ENCODE results near the gene ATP6V1F.
"Not testable (repeated sequence)": the region's sequence is repeated elsewhere in the genome, so short reads cannot be mapped to it uniquely, and the experiment has no call there.

Gene ATP6V1F

DNA sequence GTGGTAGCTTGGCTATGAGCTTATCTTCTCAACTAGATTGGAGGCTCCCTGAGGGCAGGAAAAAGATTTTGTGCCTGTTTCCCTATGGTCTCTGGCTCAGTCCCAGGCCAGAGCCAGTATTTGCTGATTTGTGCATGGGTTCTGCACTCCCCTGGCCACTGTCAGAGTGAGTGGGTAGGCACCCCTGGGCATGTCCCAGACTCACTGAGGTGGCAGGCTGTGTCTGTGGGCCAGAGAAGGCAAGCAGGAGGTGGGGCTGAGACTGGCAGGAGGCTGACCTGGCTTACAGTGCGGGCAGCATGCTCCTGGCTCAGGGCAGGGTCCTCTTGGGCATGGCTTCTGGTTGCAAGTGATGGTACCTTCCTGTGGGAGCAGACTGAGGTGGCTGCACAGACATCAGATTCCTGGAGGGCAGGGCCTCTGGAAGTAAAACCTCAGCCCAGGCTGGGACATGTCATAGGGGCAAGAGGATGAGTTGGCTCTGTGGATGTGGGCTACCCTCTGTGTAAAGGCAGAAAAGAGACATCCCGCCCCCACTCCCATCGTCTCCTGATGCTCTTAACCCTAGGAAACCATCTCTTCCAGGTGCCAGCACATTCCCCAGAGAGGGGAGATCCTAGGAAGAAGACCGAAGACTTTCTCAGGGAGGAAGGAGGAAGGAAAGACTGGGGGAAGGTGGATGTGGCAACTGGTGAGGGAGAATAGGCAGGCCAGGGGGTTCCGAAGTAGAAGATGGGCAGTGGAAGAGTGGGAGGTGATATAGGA is 43.5 kb downstream of the ATP6V1F start:
- H3K27ac ChIP-seq (ENCODE audit: low read length), result no peak overlapping the region
- no peaks in the 10 kb centered on the region for H3K36me3 ChIP-seq (ENCODE audit: insufficient read depth, low read depth, low read length)
- H3K4me3 ChIP-seq (ENCODE audit: low read length), result no peak overlapping the region
- no peak overlapping the region for H3K9ac ChIP-seq (ENCODE audit: low read depth, low read length)
- peaks cover 25% of the 10 kb centered on the region for H3K27me3 ChIP-seq (ENCODE audit: insufficient read depth, low read length)
- no peaks in the 10 kb centered on the region for H3K9me3 ChIP-seq (ENCODE audit: insufficient read depth, low read depth, low read length)
- H3K4me1 ChIP-seq (ENCODE audit: insufficient read depth, low read length), result peaks cover 5% of the 10 kb centered on the region; the same call in 1 of the 2 replicates

DNA sequence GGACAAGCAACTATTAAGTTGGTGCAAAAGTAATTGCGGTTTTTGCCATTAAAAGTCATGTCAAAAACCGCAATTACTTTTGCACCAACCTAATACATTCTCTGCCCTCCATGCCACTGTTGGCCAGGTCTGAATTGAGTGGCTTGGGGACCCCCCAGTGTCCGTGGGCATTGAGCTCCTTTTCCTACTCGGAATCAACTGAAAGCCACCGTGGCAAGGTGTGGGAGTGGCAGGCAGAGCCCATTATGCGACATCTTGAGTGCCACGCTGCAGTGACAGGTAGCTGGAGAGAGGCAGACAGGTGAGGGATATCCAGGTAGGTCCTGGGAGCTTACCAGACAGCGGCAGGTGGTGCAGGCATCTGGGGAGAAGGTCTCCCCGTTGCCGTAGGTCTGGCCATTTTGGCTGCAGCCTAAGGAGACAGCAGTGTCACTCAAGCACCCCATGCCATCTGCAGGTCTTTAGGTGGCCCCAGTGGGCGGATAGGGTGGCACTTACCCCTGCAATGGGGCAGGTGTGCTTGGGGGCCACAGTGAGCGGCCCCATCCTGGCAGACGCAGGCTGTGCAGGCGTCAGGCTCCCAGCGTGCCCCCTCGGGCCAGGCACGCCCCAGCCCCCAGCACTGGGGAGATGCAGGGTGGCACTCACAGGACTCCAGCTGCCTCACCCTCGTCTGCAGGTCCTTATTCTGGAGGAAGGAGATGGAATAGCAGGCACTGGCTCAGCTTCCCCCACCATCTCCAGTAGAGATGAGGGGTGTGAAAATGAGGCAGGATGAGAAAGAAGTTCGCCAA is 44.3 kb downstream of the ATP6V1F start:
- Histone ChIP-seq H3K9ac (ENCODE audit: low read depth, low read length) (no peak overlapping the region), H3K4me3 (ENCODE audit: low read length) (no peak overlapping the region), H3K27ac (ENCODE audit: low read length) (no peak overlapping the region), H3K9me3 (ENCODE audit: insufficient read depth, low read depth, low read length) (no peaks in the 10 kb centered on the region), H3K36me3 (ENCODE audit: insufficient read depth, low read depth, low read length) (no peaks in the 10 kb centered on the region), H3K4me1 (ENCODE audit: insufficient read depth, low read length) (peaks cover 7% of the 10 kb centered on the region; the same call in 1 of the 2 replicates), H3K27me3 (ENCODE audit: insufficient read depth, low read length) (peaks cover 25% of the 10 kb centered on the region)

DNA sequence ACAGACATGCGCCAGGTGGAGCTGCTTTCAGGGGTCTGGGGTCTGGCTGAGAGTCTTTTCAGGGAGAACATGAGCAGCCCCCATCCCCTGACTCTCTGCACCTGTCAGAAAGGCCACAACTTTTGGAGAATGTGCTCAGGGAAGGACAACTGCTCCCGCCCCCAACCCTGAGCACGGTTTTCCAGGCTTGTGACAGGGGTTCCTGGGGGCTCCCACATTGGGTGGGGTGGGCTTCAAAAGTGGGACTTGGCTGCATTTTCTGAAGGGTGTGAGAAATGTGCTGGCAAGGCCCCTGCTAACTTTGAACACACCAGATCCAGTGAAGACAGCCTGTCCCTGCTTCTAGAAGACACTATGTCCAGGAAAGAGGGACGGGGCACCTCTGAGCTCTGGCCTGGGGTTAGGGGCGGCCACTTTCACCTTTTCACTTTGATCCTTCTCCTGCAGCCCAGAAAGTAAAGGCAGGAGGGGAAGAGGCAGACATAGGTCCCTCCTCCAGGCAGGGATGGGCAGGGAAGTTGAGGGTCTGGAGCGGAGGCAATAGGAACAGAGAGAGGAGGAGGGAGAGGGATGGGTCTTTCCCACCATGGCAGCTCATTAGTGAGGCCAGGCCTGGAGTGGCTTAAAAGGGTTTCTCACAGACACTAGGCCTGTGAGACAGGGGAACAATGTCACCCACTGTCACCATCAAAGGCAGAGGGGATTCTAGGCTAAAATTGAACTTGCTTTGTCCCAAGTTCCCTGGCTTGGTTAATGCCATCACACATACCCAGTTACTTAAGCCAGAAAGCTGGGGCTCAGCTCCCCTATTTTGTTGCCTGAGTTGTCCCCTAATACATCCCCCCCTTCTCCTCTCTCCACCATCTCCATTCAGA is 46.3 kb downstream of the ATP6V1F start:
- Histone ChIP-seq H3K9ac (ENCODE audit: low read depth, low read length) (no peak overlapping the region; the same call in 1 of the 2 replicates), H3K4me3 (ENCODE audit: low read length) (peak overlapping the region; percentile 76), H3K9me3 (ENCODE audit: insufficient read depth, low read depth, low read length) (no peaks in the 10 kb centered on the region), H3K27me3 (ENCODE audit: insufficient read depth, low read length) (peaks cover 25% of the 10 kb centered on the region), H3K36me3 (ENCODE audit: insufficient read depth, low read depth, low read length) (no peaks in the 10 kb centered on the region), H3K4me1 (ENCODE audit: insufficient read depth, low read length) (peaks cover 7% of the 10 kb centered on the region; the same call in 1 of the 2 replicates), H3K27ac (ENCODE audit: low read length) (no peak overlapping the region)

DNA sequence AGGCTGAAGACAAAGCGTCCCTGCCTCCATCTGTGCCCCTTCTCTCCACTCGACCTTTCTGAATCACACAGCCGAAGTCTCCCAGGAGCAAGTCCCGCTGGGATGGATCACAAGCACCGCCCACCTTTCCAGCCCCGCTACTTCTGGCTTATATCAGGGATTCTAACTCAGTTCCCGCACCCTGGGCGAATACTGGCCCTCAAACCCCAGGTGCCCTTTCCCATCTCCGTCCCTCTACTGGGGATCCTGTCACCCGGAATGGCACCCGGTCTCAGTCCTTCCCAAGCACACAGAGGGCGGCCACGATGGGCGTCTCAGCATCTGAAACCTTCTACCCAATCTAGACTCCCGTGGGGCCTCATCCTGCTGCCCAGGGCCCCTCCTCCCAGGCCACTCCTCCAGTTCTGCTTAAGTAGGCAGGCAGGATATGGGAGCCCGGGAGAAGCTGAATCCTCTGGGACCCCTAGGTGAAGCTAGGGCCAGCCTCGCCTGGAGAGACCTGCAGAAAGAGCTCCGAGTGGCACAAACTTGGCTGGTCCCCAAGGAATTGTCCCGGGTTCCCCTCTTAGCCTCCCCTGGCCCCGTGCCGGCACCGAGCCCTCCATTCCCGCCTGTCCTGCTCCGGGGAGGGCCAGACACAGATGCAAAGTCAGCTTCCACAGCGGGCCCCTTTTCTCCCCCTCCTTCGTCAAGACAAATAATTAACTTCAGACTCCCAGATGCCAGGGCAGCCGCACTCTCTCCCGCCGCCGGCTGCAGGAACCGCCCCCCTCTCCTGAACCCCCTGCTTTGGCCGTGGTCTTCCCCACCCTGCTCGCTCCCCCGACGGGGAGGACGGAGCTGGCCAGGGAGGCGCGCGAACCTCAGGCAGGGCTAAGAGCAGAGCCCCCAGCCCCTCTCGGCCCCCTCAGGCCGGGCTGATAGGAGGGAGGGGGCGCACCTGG is 47.2 kb downstream of the ATP6V1F start:
- Histone ChIP-seq H3K9me3 (ENCODE audit: insufficient read depth, low read depth, low read length) (no peaks in the 10 kb centered on the region), H3K27me3 (ENCODE audit: insufficient read depth, low read length) (peaks cover 29% of the 10 kb centered on the region), H3K9ac (ENCODE audit: low read depth, low read length) (peak overlapping the region; percentile 46; the same call in 1 of the 2 replicates), H3K27ac (ENCODE audit: low read length) (no peak overlapping the region), H3K36me3 (ENCODE audit: insufficient read depth, low read depth, low read length) (no peaks in the 10 kb centered on the region), H3K4me3 (ENCODE audit: low read length) (peak overlapping the region; percentile 76), H3K4me1 (ENCODE audit: insufficient read depth, low read length) (peaks cover 7% of the 10 kb centered on the region; the same call in 1 of the 2 replicates)

DNA sequence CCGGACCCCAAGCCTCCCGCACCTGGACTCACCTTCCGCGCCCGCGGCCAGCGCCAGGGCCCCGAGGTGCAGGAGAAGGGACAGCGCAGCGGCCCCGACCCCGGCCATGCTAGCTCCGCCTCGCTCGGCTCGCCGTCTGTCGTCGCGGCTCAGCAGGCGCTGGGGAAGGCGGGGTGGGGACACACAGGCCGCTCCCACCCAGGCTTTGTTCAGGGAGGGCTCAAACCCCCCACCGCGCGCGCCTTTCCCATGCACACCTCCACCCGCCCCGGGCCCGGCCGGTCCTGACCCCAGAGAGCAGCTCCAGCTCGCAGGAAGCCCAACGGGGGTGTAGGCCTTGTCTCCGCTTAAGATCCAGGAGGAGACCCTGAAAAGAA is 47.9 kb downstream of the ATP6V1F start, which contains the start of gene KCP:
KCP (minus strand) TSS at position 141 of the 377 bp plus-strand sequence; CDS start at position 108, 33 bp downstream.
- H3K36me3 ChIP-seq (ENCODE audit: insufficient read depth, low read depth, low read length), result no peaks in the 10 kb centered on the region
- H3K9me3 ChIP-seq (ENCODE audit: insufficient read depth, low read depth, low read length), result no peaks in the 10 kb centered on the region
- H3K27me3 ChIP-seq (ENCODE audit: insufficient read depth, low read length), result peaks cover 29% of the 10 kb centered on the region
- H3K4me3 ChIP-seq (ENCODE audit: low read length), result peak within 1 kb of the TSS; percentile 76
- H3K4me1 ChIP-seq (ENCODE audit: insufficient read depth, low read length), result peaks cover 7% of the 10 kb centered on the region; the same call in 1 of the 2 replicates
- peak within 1 kb of the TSS; percentile 46; the same call in 1 of the 2 replicates for H3K9ac ChIP-seq (ENCODE audit: low read depth, low read length)
- no peak within 1 kb of the TSS for H3K27ac ChIP-seq (ENCODE audit: low read length)

DNA sequence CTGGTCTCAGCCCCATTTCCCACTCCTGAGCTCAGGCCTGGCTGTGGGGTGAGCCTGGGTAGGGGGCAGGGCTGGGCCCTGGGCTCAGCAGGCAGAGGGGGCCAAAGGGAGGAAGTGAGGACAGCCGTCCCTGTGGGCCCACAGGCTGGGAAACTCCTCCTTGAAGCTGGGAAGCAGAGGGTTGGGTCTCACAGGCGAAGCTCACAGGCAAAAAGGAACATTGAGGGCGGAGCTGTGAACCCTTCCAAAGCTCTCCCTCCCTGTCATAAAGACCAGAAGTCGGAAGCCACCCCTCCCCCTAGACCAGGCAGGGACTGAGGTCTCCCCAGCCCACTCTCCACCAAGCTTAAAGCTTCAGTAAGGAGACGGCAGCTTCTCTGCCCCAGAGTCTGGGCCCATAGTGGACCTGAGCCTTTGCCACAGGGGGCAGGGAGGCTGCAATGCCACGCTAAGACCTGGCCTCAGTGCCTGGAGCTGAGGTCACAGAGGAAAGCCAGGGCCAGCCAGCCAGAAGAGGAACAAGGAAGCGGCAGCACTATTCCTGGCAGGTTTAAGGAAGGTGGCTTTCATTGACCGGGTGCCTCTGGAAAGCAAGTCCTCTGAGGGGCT is 48.9 kb downstream of the ATP6V1F start:
- no peaks in the 10 kb centered on the region for H3K9me3 ChIP-seq (ENCODE audit: insufficient read depth, low read depth, low read length)
- no peaks in the 10 kb centered on the region for H3K36me3 ChIP-seq (ENCODE audit: insufficient read depth, low read depth, low read length)
- H3K9ac ChIP-seq (ENCODE audit: low read depth, low read length), result peak overlapping the region; percentile 26; the same call in 1 of the 2 replicates
- no peak overlapping the region for H3K27ac ChIP-seq (ENCODE audit: low read length)
- peaks cover 29% of the 10 kb centered on the region for H3K27me3 ChIP-seq (ENCODE audit: insufficient read depth, low read length)
- peaks cover 7% of the 10 kb centered on the region; the same call in 1 of the 2 replicates for H3K4me1 ChIP-seq (ENCODE audit: insufficient read depth, low read length)
- no peak overlapping the region; the same call in 1 of the 2 replicates for H3K4me3 ChIP-seq (ENCODE audit: low read length)

DNA sequence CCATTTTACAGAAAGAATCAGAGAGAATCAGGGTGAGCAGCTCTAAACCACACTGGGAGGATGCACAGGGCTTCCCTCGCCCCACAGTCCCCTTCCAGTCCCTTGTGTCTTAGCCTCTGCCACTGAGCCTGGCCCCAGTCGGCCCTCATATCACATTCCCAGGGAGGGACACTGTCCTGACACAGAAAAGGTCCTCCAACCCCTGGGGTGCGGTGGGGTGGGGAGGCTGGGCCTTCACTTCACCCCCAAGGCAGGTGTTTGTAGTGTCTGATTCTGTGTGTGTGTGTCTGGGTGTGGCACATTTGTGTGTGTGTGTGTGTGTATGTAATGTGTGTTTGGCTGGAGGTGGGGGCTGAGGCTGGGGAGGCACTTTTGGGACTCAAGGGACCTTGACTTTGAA is 49.6 kb downstream of the ATP6V1F start:
- Histone ChIP-seq H3K27ac (ENCODE audit: low read length) (no peak overlapping the region), H3K4me1 (ENCODE audit: insufficient read depth, low read length) (peaks cover 7% of the 10 kb centered on the region; the same call in 1 of the 2 replicates), H3K27me3 (ENCODE audit: insufficient read depth, low read length) (peaks cover 29% of the 10 kb centered on the region), H3K4me3 (ENCODE audit: low read length) (no peak overlapping the region), H3K9me3 (ENCODE audit: insufficient read depth, low read depth, low read length) (no peaks in the 10 kb centered on the region), H3K9ac (ENCODE audit: low read depth, low read length) (no peak overlapping the region), H3K36me3 (ENCODE audit: insufficient read depth, low read depth, low read length) (no peaks in the 10 kb centered on the region)

DNA sequence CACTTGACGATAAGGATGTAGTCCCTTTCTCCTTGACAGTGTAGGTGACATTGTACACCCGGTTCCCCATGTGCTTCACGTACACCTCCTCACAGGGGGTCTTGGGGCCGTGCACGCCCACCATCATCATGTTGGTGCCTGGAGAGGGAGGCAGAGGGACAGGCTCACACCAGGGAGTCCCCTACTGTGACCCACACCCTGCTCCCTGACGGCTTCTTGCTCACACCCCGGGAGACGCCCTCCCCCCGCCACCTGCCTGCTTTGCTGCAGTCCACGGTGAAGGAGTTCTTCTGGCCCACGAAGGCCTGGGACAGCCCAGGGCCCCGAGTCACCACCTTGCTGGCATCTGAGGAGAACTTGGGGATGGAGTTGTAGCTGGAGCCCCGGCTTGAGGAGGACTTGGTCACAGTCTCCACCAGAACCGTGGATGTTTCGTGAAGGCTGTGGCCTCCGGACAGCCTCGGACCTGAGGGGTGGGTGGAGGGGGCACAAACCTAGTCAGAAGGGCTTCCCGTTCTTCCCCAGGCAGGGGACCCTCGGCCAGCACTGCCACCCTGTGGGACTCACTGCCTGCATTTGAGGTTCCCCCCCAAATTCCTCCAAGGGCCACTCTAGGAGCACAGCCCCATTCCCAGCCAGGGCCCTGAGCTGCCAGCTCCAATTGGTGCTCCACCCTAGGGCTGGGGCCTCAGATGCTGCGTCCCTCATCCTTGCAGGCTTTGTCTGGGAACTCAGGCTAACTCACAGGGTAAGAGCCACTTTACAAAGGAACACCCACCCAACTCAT is 50.2 kb downstream of the ATP6V1F start:
- not testable (repeated sequence) for H3K4me1 ChIP-seq (ENCODE audit: insufficient read depth, low read length); H3K9ac ChIP-seq (ENCODE audit: low read depth, low read length); H3K36me3 ChIP-seq (ENCODE audit: insufficient read depth, low read depth, low read length); H3K9me3 ChIP-seq (ENCODE audit: insufficient read depth, low read depth, low read length); H3K27ac ChIP-seq (ENCODE audit: low read length); H3K4me3 ChIP-seq (ENCODE audit: low read length)
- peaks cover 29% of the 10 kb centered on the region for H3K27me3 ChIP-seq (ENCODE audit: insufficient read depth, low read length)

DNA sequence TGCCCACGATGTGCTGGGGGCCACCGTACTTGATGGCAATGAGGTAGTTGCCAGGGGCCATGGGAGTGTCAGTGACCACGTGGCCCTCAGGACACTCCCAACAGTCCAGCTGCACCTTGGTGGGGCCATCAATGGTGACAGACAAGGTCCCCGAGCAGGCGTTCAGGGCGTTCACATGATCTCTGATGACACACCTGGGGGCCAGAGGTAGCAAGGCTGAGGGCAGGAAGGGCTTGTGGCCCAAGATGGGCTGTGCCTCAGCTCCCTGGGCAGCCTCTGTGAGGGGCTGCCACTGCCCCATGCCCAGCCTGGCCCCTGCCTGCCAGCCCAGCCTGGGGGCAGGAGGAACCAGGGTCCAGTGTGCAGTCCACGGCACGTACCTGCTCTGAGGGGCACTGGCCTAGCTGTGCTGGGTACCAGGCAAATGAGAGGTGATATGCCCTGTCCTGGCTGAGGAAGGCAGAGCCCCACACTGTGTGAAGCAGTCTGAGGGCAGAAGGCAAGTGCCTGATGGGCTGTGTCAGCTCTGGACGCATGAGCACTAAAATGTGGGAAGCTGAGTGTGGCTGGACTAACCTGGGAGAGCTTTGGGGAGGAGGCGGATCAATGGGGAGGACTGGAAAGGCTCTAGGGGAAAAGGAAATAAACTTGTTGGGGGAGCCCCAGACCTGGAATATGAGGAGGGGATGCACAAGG is 51.4 kb downstream of the ATP6V1F start:
- peaks cover 26% of the 10 kb centered on the region for H3K27me3 ChIP-seq (ENCODE audit: insufficient read depth, low read length)
- no peaks in the 10 kb centered on the region for H3K9me3 ChIP-seq (ENCODE audit: insufficient read depth, low read depth, low read length)
- H3K27ac ChIP-seq (ENCODE audit: low read length), result no peak overlapping the region
- no peak overlapping the region for H3K4me3 ChIP-seq (ENCODE audit: low read length)
- H3K36me3 ChIP-seq (ENCODE audit: insufficient read depth, low read depth, low read length), result no peaks in the 10 kb centered on the region
- peaks cover 7% of the 10 kb centered on the region; the same call in 1 of the 2 replicates for H3K4me1 ChIP-seq (ENCODE audit: insufficient read depth, low read length)
- H3K9ac ChIP-seq (ENCODE audit: low read depth, low read length), result no peak overlapping the region
